NCI-H345 (cell line): Measurements from ENCODE around the gene ISM1.
"Not testable (repeated sequence)": the region's sequence is repeated elsewhere in the genome, so short reads cannot be mapped to it uniquely, and the experiment has no call there.

ENCODE experiments used
- DNase-seq: peaks from one replicate; lab custom pipeline; 2025; lab: John Stamatoyannopoulos, UW

The ISM1 gene

DNA sequence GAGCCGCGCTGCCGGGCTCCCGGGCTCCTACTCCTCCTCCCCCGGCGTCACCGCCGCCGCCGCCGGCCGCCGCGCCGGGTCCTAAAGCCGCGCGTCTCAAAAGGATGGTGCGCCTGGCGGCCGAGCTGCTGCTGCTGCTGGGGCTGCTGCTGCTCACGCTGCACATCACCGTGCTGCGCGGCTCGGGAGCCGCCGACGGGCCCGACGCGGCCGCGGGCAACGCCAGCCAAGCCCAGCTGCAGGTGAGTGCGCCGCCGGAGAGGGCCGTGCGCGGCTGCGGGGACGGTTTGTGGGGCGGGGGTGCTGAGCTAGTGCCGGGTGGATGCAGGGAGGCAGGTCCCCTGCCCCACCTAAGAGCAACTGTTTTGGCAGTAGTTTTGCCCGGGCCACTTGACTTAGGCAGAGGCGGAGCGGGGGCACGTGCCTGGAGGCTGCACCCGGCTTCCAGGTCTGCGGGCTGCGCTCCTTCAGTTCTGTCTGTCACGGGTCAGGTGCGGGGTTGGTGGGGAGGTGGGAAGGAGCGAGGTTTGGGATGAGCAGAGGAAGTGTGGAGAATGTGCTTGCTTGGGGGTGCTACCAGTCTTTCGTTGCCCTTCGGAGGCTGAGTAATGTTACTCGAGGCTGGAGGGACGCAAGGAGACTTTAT, 722 bp downstream of the ISM1 start:
- peak; percentile 70 for DNase-seq

DNA sequence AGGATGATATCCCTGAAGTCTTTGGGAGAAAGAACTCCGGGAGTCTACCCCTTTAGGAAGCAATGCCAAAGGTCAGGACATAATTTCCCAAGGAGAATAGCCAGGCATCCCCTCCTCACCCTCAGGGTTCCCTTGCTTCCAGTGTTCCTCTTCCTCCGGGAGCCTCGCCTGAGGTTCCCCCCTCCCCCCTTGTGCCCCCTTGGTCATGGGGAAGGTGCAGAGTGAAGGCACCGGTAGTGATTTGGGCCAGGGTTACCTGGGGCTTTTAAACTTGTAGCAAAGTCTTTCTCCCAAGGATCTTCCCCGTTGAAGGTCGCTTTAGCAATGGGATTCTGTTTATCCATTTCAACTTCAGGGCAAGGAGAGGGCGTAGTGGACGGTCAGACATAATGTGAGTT, 1.2 kb downstream of the ISM1 start:
- no peak for DNase-seq

DNA sequence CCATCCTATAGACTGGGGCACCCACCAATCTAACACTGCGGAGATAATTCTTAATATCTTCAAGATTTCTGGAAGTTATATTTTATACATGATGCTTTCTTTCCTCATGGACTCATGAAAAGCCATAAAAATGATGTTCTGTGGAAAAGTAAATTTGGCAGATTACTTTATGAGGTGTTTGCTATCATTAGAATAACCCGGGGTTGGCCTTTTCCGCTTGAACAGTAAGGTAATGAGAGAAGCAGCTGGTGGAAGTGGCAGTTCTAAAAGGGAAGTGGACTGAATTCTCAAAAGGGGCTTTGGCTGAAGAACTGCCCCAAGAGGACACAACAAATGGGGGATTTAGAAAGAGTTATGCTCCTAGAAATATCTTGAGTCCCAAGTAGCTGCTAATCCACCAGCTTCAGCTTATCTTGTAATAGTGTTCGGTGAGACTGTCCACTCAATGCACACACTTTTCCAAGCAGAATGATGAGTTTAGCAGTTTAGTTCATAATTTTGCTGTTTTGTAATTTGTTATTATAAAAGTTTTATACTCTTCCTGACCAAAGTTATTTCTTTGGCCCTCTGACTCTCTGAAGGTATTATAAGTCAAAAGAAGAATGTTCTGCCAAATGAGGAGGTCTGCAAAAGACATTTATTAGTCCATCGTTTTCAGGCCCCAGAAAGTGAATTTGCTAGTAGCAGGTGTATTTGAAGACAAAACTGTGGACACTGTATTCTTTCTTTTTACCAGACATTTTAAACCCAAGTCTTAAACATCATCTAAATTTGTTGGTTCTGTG, 2.9 kb downstream of the ISM1 start:
- DNase-seq, result no peak

DNA sequence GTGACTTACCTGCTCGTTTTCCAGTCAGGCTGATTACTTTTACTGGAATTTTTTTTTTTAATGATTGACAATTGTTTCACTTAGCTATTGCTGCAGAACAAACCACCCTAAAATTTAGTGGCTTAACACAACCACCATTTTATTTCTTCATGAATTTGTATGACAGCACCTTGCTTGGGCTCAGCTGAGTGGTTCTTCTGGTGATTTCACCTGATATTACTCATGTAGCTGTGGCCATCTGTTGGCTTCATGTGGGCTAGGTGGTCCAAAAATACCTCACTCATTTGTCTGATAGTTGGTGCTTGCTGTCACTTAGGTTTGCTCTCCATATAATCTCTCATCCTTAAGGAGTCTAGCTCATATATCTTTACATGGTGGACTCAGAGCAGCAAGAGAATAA, 5.3 kb downstream of the ISM1 start:
- DNase-seq, result no peak

DNA sequence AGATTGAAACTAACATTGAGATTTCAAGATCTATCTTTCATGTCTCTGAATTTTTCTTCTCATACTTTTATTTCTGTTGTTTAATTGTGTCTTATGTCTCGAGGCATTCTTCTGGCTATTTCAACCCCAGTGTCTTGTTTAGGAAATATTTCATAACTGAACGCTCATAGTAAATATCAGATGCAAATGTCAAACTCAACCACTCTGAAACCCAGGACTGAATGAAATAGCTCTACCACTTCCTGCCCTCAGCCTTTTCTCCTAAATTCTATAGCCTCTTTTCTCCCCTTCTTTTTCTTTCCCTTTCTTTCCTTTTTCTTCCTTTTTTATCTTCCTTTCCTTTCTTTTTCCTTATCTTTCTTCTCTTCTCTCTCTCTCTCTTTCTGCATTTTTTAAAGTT, 7.7 kb downstream of the ISM1 start:
- no peak for DNase-seq

DNA sequence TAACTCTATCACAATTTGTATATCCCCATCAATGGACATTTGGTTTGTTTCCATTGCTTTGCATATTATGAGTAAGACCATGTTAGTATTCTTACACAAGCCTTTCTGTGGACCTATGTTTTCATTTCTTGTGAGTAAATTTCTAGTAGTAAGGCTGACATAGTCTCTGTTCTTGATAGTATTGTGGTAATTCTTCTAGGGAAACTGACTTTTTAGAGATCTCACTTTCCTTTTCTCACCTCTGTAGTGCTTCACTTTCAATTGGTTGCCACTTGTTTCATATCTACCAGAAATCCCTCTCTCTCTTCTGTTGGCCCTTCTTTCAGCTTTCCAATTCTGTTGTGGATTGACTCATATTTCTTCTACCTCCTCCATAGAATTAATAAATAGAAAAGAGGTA, 8.5 kb downstream of the ISM1 start:
- no peak for DNase-seq

DNA sequence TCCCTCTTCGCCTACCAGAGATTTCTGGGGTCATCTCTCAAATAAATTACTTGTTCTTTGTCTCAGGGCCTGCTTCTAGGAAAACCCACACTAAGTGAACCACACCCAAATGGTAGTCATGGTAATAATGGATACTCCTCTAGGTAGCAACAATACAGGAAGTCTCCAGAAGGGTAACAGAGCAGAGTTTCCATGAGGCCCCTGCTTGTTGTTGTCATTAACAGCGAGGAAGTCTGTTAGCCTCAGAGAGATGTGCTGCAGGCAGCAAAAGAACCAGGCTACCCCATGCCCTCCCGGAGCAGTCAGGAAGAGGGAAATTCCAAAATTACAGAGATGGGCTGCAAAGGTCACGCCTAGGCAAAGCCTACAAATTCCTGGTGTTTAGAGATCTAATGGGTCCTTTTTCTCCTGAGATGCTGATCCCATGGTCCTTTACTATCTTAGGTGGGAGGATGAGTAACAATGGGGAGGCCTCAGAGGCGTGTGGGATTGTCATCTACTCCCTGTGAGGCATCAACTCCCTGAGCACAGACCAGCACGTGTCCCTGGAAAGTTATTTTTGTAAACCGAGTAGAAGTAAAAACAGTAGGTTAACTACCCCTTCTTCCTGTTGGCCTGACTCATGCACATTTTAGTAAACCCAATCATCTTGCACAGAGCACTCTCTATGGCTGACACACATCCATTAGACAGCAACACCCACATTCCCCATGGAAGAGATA, 10.1 kb downstream of the ISM1 start:
- DNase-seq, result no peak

DNA sequence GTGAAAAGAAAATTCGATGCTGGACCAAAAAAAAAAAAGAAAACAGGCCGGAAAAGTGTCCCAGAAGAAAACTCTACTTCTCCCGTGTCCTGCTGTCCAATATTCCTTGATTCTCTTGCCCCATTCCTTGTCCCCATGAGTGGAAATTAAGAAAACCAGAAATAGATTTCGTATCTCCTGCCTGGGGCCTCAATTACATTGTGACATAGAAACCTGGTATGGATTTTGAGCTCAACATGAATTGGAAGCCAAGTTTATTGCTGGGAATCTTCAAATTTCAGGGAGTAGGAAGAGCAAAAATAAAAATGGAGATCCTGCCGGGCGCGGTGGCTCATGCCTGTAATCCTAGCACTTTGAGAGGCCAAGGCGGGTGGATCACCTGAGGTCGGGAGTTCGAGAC, 11.9 kb downstream of the ISM1 start:
- no peak for DNase-seq

DNA sequence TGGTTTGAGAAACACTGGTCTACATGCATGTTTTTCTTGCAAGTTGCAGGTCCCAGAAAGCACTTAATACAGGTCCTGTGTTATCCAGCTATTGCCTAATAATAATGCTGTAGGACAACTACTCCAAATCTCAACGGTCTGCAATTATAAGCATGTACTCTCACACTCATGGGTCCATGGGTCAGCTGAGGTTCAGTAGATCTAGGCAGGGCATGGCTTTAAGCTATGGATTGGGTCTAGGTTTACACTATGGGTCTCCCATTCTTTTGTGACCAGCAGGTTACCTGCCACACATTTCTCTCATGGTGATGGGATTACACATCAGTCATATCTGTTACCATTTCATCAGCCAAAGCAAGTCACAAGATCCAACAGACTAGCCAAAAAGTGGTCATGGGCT, 13.9 kb downstream of the ISM1 start:
- DNase-seq, result no peak

DNA sequence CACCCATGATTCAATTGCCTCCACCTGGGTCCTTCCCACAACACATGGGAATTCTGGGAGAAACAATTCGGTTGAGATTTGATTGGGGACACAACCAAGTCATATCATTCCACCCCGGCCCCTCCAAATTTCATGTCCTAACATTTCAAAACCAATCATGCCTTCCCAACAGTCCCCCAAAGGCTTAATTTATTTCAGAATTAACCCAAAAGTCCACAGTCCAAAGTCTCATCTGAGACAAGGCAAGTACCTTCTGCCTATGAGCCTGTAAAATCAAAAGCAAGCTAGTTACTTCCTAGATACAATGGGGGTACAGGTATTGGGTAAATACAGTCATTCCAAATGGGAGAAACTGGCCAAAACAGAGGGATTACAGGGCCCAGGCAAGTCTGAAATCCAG, 15.3 kb downstream of the ISM1 start:
- not testable (repeated sequence) for DNase-seq

DNA sequence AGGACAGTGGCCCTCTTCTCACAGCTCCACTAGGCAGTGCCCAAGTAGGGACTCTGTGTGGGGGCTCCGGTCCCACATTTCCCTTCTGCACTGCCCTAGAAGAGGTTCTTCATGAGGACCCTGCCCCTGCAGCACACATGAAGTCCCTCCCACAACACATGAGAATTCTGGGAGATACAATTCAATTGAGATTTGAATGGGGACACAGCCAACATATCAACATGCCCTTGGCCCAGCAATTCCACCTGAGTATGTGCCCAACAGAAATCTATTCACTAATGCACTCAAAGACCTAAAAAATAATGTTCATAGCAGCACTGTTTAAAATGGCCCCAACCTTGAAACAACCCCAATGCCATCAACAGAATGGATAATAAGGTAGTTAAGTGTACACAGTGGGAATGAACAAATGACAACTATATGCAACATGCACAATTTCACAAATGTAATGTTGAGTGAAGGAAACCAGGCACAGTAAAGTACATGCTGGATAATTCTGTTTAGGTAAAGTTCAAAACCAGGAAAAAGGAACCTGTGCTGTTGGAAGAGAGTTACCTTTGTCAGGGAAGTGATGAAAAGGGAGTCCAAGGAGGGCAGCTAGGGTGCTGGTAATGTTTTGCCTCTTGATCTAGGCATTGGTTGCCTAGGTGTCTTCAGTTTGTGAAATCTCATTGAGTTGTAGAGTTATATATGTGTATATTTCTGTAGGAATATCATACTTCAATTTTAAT, 16.1 kb downstream of the ISM1 start:
- DNase-seq, result no peak

DNA sequence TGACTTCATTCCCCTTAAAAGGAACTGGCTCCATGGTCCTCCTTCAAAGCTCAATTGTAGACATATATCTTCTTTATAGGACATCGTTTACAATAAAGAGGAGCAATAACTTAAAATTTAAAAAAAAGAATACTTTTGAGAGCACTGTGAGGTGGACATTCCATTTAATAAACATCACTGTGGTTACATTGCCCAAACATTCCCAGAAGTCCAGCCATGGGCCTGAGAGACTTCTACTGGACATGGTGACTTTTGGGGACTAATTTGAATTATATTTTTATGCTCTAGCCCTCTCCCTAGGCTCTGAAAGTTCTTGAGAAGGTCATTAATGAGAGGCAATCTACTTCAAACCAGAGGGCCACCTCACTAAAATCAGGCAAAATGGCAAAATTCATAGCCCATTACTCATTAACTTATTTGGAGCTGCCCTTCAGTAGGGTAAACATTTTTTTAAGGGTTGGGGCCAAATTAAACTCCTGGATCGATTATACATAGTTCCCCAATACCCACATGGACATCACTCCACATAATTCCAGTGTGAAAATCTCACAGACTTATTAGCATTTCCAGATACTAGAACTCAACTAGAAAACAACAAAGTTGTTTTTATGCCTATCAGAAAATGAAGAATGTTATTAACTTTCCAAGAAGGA, 17.1 kb downstream of the ISM1 start:
- no peak for DNase-seq

DNA sequence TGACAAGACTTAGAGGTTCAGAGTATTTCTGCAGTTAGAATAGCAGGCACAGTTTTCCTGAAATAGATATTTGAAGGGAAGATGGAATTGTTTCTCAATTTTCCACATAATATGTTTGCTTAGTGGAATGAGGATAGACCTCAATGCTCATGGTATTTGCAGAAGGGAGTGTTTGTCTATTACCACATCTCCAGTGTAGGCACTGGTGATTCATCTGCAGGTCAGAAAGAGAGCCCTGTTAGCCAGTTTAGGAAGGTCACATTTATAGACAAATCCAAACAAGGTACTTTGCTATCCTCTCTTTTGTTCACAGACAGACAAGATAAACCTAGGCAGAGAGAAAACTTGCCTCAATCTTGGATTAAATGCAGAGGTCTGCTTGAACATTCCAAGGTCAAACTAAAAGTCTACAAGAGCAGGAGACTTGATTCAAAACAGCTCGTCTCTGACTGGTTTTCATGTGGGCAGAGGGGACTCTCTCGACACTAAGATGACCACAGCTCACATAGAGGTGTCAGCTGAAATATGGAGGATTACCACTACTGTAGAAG, 22.8 kb downstream of the ISM1 start:
- DNase-seq, result no peak

DNA sequence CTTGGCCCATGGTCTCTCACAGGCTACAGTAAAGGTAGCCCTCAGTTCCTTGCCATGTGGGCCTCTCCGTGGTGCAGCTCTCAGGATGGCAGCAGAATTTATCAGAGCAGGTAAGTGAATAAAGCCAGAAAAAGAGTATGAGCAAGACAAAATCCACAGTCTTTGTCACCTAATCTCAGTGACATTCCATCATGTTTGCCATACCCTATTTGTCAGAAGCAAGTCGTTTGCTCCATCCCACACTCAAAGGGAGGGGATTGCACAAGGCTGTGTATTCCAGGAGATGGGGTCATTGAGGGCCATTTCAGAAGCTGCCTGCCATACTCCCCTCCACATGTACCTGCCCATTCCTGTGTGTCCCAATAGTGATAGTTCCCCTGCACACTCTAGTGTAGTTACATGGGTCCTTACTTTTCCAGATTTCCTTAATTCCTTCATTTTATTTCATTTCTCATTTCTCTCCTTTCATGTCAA, 24.2 kb downstream of the ISM1 start:
- no peak for DNase-seq

DNA sequence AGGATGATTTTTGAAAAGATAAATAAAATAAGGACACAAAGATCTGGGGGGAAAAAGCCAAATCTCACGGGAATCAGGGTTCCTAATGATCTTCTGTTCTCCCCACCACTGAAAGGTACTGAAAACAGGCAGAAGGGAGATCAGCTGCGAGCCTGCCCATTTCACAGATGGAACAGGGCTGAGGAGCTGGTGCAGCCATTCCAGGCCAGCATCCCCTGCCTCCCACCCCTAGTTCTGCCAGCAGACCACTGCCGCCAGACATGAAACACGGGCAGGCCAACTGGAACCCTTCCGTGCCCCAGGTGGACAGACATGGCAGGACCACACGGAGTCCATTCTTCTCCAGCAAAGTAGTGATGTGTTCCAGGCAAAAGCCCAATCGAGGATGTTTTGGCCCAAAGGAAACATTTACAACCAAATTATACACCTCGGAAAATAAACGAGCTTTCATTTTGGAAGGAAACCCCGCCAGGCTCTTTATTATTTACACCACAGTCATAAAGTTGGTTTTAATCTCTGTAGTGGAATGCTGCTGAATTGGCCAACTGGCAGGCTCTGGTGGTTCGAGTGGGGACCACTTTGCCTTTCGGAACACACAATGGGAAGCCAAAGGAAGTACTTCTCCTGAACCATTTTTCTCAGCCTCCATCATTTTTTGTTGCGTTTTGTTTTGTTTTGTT, 28.2 kb downstream of the ISM1 start:
- DNase-seq, result no peak

DNA sequence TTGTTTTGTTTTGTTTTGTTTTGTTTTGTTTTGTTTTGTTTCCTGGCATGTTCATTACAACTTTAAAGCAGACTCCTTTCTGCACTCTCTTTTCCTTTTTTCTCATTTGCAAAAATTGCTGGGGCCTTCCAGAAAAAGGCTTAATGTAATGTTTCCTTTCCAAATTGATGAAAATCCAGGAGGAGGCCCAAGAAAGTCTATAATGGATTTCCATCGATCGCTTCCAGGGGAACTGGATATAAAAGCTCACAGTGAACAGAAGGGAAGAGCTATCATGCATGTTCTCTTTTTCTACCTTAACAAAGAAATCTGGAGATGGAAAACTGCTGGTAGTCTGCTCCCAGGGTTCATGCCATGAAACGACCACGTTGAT, 28.7 kb downstream of the ISM1 start:
- DNase-seq, result no peak

DNA sequence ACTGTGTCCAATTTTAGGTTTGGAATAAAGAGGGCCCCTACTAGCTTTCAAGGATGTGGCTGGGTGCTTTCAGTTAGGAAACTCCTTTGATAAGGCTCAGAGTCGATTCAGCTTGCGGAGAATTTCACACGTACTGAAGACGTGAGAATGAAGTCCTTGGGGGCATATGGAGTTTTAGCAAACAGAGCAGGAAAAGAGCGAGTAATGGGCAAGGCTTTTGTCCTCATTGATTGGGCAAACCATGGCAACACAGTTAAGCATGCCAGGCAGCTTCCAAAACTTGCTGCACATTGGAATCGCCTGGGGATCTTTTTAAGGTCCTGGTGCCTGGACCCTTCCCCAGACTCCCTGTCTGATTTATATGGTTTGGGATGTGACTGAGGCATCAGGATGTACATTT, 29.2 kb downstream of the ISM1 start:
- DNase-seq, result no peak

DNA sequence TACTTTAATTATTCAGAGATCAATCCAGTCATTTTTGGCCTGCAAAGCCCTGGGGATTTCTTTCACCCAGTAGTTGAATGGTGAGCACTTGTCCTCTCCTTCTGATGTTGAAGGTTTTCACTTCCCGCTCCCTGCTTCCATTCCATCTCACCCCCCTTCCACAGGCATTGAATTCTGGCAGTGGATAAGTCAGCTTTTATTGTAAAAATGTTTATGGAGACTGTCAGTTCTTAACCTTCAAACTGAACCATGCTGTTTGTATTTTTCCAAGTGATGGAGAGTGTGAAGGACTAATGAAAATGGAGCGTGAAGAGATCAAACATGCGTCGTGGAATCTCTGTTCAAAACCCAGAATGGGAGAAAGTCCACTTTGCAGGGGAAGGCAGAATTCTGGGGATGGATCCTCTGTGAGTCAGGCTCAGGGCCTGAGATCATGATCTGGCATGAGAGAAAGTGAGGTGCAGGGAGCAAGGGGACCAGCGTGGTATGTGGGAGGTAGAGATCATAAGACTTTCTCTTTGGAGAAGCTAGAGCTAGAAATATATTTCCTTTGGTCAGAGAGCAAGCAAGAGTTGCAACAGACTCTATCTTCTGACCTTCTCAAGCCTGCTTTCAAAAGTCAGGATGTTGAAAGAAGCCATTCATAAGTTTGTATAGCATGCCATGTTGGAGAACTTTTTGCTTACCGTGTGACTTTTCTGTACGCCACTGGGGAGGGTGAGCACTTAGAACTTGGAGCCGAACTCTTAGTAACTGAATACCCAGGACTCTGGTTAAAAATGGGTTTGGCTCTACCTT, 30.2 kb downstream of the ISM1 start:
- no peak for DNase-seq

DNA sequence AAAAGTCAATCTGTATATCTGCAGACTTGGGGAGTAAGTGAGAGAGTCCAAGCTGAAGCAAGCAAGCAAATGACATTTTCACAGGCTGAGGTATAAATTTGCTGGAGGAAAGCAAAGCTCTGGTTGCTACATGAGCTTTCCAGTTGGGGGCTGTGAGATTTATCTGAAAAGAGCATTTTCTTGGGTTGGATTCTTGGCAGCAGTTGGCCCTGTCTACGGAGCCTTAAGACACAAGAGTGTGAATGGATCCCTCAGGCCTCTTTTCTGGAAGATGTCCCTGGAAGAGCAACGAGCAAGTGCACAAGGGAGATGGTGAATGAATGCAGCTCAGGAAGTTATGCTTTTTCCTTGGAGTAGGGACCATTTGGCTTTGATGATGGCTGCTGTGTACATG, 30.8 kb downstream of the ISM1 start:
- no peak for DNase-seq

DNA sequence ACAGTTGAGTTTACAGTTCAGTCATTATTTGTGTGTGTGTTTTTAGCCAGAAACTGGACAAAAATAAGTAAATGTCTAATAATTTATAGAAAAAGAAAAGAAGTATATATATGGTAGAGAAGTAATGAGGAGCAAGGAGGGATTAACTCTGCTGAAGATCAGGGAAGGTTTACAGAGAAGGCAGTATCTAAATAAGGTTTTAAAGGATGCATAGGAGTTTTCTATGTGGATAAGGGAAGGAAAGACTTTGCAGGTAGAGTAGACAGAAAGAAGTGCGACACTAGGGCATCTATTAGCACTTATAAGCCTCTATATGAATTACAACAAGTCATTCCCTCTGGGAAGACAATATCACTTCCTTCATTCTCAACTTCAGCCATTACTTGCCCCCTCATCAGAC, 34.3 kb downstream of the ISM1 start:
- no peak for DNase-seq
